Stimulated activated CD4-positive, alpha-beta T cell treated with anti-CD3 and anti-CD28 coated beads, Interleukin-4, amount 100 ng/mL, for 1 hour (primary cell): ENCODE results near the gene C2CD5.
"Not testable (repeated sequence)": the region's sequence is repeated elsewhere in the genome, so short reads cannot be mapped to it uniquely, and the experiment has no call there.

Experiments used
- DNase-seq: peaks from one replicate; pipeline ENCODE4 v3.0.0-alpha.2; 2020

Gene C2CD5

GRCh38 chr12:22474970-22475720 lies 69.2 kb downstream of the C2CD5 start:
- no peak for DNase-seq

- DNase-seq: no peak
Measured at GRCh38 chr12:22473212-22473611, 71.1 kb downstream of the C2CD5 start.

GRCh38 chr12:22467190-22467589 lies 77.2 kb downstream of the C2CD5 start:
- no peak for DNase-seq

- no peak for DNase-seq
Measured at GRCh38 chr12:22463306-22463705, 81.0 kb downstream of the C2CD5 start.

DNA sequence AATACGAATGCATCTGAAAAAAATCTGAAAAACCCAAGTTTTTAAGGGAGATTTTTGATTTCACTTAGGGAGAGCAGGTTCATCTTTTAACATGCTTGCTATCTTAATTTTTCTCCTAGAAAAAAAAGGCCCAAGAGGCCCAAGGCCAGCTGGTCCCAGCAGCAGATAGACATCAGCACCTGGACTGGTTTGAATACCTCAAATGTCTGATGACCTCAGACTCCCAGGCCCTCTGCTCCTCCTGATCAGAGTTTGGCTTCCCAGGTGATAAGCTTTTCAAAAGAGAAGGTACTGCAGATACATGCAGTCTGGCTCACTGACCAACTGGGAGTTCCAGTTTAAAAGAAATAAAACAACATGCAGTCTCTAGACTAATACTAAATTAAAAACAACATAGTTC lies 82.6 kb downstream of the C2CD5 start:
- no peak for DNase-seq

DNA sequence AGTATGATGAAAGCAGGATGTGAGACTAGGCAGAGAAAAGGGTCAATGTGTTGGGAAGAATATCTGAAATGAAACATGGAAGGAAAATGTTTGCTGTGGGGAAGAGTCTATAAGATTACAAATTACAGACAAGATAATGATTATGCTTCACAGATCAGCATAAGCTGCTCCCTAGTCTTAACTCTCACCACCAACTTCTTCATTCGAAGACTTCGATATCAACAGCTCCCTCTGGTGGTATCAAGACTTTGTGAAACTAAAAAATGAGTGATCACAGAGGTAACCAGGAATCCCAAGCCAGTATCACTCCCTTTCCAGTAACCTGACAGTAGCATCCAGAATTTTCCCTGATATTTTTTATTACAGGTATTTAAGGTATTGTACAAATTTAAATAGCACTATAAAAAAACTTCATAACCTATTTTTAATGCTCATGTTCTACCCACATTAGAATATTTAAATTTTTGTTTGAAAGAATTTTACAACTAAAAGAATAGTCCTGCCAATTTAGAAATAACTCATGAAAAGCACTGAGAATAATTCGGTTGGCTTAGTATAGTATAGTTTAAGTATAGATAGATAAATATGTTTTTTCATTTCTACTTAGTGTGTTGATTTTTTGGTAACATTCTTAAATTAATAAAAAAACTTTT lies 84.4 kb downstream of the C2CD5 start:
- DNase-seq: no peak

- no peak for DNase-seq
Measured at GRCh38 chr12:22458298-22458937, 85.9 kb downstream of the C2CD5 start.

- no peak for DNase-seq
Measured at GRCh38 chr12:22457085-22457484, 87.3 kb downstream of the C2CD5 start.

DNA sequence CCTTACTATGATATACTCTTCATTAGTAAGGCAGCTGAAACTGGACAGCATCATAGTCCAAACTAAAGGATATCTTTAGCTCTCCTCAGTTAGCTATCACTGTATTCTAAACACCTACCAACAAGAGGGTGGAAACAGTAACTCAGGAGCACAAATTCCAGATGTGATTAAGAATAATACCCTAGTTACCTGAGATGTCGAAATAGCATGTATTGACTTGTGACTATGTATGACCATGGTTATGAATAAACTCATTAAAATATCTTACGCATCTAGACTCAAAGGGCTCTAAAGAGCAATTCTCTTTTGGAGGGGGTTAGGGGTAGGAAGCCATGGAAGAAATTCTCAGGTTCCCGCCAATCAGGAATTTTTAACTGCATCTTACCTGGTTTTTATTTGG lies 90.8 kb downstream of the C2CD5 start:
- no peak for DNase-seq

DNA sequence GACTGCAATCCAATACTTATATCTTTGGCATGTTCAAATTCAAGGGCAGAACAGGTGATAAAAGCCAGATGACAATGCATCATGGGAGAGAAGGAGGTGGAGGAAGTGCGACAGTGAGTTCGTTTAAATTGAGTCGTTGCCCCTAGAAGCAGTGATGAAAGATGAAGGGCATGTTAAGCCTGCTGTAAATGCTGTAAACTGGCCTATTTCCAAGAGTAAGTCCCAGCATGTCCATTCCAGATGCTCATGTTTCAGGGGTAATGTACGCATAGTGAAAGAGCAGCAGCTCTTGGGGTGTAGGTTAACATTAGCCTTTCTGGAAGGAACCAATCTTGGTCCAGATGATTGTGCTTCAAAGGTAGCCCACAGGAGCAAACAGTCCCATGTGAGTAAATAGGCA lies 97.1 kb downstream of the C2CD5 start:
- no peak for DNase-seq

DNA sequence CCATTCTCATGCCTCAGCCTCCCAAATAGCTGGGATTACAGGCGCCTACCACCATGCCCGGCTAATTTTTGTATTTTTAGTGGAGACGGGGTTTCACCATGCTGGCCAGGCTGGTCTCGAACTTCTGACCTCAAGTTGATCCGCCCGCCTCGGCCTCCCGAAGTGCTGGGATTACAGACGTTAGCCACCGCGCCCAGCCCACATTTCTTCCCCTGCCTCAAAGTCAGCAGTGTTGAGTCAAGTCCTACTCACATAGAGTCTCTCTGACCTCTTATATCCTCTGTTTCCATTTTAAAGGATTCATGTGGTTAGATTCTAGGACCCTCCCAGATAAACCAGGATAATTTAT lies 100.1 kb downstream of the C2CD5 start:
- DNase-seq: not testable (repeated sequence)

DNA sequence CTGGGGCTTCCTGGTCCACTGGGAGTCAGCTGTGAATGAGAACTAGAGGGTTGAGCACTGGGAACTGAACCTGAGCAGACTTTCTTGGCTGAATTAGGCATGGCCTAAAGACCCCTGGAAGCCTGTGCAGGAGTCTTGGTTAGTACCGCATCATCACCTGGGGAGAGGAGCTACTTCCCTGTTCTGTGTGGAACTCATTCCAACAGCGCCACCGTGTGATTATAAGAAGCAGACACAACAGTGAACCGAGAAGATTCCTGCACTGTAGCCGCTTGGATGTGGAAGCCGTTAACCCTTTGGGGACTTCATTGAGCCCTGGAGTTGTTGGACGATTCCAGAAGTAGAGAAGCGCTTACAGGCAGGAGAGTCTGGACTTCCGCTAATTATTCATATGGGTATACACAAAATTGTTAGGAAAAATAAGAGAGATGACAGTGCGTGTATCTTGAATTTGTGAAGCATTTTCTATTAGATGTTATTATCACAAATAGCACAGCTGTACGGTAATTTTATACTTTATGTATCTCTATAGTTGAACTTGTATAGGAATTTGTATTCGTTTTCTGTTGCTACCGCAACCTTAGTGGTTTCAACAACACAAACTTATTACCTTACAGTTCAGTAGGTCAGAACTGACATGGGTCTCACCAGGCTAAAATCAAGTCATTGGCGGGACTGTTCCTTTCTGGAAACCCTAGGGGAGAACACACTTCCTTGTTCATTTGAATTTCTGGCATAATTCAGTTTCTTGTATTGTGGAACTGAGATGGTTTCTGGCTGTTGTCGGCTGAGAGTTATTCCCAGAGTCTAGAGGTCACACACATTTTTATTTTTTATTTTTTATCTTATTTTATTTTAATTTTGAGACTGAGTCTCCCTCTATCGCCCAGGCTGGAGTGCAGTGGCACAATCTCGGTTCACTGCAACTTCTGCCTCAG lies 100.7 kb downstream of the C2CD5 start:
- DNase-seq: peak; percentile 41

DNA sequence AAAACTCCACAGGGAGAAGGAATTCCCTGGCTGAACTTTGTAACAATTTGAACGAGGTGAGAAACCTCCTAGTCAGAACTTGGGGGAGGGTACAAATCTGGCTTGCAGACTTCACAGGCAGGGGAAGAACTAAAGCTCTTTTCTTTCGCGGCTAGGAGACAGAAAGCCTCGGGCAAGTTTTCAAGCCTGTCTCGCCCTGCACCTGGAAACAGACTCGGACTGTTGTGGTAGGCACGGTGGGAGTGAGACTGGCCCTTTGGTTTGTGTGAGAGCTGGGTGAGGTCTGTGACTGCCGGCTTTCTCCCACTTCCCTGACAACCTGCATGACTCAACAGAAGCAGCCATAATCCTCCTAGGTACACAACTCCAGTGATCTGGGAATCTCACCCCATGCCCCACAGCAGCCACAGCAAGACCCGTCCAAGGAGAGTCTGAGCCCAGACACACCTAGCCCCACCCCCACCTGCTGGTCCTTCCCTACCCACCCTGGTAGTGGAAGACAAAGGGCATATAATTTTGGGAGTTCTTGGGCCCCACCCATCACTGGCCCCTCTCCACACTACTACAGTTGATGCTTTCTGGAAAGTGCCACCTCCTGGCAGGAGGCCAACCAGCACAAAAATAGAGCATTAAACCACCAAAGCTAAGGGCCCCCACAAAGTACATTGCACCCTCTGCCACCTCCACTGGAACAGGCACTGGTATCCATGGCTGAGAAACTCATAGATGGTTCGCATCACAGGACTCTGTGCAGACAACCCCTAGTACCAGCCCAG lies 107.1 kb downstream of the C2CD5 start:
- no peak for DNase-seq

GRCh38 chr12:22435583-22435982 lies 108.8 kb downstream of the C2CD5 start:
- no peak for DNase-seq

GRCh38 chr12:22431693-22432251 lies 112.6 kb downstream of the C2CD5 start:
- no peak for DNase-seq

DNA sequence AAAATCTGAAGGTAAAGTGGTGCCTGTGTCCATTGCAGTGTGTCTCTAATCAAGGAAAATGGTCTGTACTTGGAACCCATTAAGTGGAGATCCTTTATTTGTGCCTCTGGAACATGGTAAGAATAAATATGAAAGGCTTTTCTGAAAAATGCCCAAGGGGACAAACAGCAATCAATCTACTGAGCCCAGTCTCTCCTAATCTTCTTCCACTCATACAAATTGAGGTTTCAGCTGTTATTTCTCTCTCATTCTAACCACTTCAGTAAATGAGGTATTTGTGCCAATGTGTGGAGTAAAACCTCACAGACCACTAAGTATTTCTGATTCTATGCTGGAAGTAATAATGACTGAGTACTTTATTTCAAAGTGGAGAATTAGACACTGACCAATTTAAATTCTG lies 127.5 kb downstream of the C2CD5 start:
- no peak for DNase-seq

- no peak for DNase-seq
Measured at GRCh38 chr12:22415342-22416309, 128.7 kb downstream of the C2CD5 start.

DNA sequence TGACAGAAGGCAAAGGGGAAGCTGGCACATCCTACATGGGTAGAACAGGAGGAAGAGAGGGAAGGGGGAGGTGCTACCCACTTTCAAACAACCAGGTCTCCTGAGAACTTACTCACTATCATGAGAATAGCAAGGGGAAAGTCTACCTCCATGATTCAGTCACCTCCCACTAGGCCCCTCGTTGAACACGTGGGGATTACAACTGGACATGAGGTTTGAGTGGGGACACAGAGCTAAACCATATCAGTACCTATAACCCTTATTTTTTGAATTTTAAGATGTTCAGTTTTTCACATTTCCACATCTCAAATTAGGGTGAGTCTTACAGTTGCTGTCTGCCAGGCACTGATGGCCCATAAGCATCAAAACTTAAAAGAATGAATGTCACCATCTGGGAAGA lies 129.6 kb downstream of the C2CD5 start:
- no peak for DNase-seq

DNA sequence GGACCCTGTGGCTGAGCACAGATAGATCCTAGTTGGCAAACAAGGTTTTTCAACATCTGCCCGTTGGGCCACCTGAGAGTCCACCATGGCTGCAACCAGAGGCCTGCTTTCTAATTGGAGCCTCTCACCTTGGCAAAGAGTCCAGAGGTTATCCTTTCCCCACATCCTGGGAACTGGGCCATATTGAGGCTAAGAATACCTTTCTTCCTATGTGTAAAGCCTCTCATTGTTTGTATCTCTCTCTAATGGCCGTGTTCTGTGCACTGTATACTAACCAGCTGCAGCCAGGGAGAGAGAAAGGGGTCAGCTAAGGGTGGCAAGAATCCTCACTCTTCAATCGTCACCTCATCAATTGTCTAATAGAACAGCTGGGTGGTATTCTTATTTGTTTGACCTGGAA lies 130.8 kb downstream of the C2CD5 start:
- no peak for DNase-seq

DNA sequence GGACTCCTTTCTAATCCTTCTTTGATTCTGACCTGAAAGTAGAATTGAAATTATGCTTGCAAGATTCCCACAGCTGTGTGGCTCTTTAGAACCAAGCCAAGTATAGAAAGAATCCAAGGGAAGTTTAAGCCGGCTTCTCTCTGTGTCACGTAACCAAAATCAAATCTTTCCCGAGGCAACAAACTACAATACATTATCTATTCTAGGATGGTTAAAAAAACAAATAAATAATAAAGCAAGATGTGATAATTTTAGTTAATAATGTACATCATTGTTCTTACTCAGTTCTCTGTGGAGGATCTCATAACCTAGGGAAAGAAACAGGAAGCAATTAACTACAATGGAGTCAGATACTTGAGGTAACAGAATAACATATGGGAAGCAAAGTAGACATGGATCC lies 131.8 kb downstream of the C2CD5 start:
- no peak for DNase-seq

DNA sequence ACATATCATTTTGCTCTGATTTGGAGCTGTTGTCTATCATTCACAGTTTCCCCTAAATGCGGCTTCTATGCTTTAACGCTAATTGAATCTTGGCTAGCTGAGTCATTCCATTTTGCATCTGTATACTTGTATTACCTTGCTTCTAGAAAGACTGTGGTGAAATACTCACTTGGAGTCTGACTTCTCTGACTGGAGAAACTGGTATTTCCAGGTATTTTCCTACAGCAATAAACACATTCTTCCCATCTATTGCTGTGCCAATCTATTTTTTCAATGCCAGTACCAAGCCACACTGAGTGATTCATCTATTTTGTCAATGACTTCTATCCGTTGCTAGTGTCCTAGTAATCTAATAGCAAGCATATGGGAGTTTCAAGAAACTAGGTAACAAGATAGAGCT lies 133.9 kb downstream of the C2CD5 start:
- no peak for DNase-seq
